Putamen (tissue), 1 donor: ENCODE results near the gene PLAAT2.
"Not testable (repeated sequence)": the region's sequence is repeated elsewhere in the genome, so short reads cannot be mapped to it uniquely, and the experiment has no call there.

ENCODE experiments used
- DNase-seq: peaks from one replicate; pipeline ENCODE4 v3.0.0-alpha.2; 2016; ENCODE audit warnings: low spot score

PLAAT2 gene

GRCh38 chr11:63563201-63564055, at the start of gene PLAAT2:
Gene PLAAT2 (minus strand): TSS chr11:63563379. CDS start chr11:63563324, 55 bp downstream.
- DNase-seq, result no peak

GRCh38 chr11:63612181-63612580, 49.0 kb upstream of the PLAAT2 start:
- no peak for DNase-seq

- DNase-seq, result no peak
Observed at GRCh38 chr11:63611395-63611747, 48.2 kb upstream of the PLAAT2 start.

- DNase-seq, result peak; percentile 69
Observed at GRCh38 chr11:63610604-63611394, 47.6 kb upstream of the PLAAT2 start.

- no peak for DNase-seq
Observed at GRCh38 chr11:63609971-63610580, 46.9 kb upstream of the PLAAT2 start.

- DNase-seq, result peak; percentile 53
Observed at GRCh38 chr11:63609536-63609935, 46.4 kb upstream of the PLAAT2 start.

GRCh38 chr11:63608353-63609345, 45.5 kb upstream of the PLAAT2 start:
- no peak for DNase-seq

GRCh38 chr11:63603180-63603518, 40.0 kb upstream of the PLAAT2 start:
- peak; percentile 95 for DNase-seq

GRCh38 chr11:63602290-63603179, 39.4 kb upstream of the PLAAT2 start:
- not testable (repeated sequence) for DNase-seq

GRCh38 chr11:63599211-63600122, 36.3 kb upstream of the PLAAT2 start:
- DNase-seq, result no peak

GRCh38 chr11:63598556-63598955, 35.4 kb upstream of the PLAAT2 start:
- no peak for DNase-seq

- no peak for DNase-seq
Observed at GRCh38 chr11:63595296-63595695, 32.1 kb upstream of the PLAAT2 start.

- no peak for DNase-seq
Observed at GRCh38 chr11:63592975-63593395, 29.8 kb upstream of the PLAAT2 start.

- DNase-seq, result no peak
Observed at GRCh38 chr11:63590024-63590788, 27.0 kb upstream of the PLAAT2 start.

- no peak for DNase-seq
Observed at GRCh38 chr11:63589000-63589399, 25.8 kb upstream of the PLAAT2 start.

GRCh38 chr11:63586451-63587166, 23.4 kb upstream of the PLAAT2 start:
- no peak for DNase-seq

GRCh38 chr11:63583357-63583677, 20.1 kb upstream of the PLAAT2 start:
- DNase-seq, result peak; percentile 92

- DNase-seq, result not testable (repeated sequence)
Observed at GRCh38 chr11:63581224-63581623, 18.0 kb upstream of the PLAAT2 start.
